ENCODE data around the gene SFT2D3. TPM values are rescaled to one million over a fixed set of nuclear protein-coding genes. Genes with fewer than 3 reads are reported as not detected.

Gene SFT2D3
- polyA plus RNA-seq, 1 donor from 2014 or later = 6.2 TPM

DNA sequence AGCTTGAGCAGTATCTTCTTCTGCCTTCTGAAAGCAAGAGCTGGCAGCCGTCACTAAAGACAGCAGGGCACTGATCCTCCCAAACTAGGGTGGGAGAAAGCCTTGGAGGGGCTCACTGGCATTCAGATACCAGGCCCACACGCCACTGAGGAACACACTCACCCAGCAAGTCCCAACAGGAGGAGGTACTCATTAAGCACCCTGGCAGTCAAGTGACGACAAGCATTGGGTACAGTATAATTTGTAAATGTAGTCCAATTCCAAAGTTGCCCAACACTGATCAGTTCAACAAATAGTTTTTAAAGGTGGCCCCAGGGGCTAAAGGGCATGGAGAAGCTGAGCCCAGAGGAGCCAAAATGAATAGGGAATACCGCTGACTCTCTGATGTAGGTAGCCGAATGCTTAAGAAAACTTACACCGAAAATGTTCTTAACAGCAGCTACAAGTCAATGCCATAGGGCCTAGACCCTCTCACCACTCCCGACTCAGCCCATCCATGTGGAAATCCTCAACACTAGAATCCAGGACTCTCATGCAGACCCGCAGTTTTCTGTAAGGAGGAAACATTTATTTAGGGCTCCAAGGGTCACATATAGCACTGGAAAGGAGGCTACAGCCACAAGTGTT, 35.9 kb upstream of the SFT2D3 start:
- Histone ChIP-seq H3K79me2 (replicated peaks; ENCODE audit: insufficient read depth, low read length) (no peaks in the 10 kb centered on the region), H3K4me2 (ENCODE audit: low read length) (no peak overlapping the region), H4K20me1 (ENCODE audit: insufficient read depth) (no peaks in the 10 kb centered on the region), H3F3A (ENCODE audit: insufficient read depth, low read length, poor library complexity, severe bottlenecking) (no peaks in the 10 kb centered on the region), H3K9me2 (ENCODE audit: insufficient read depth, low read length) (no peaks in the 10 kb centered on the region), H3K27me3 (ENCODE audit: insufficient read depth, low read depth, low read length) (peaks cover 26% of the 10 kb centered on the region), H3K36me3 (ENCODE audit: insufficient read depth, low read length) (no peaks in the 10 kb centered on the region), H3K4me3 (ENCODE audit: low read length) (no peak overlapping the region), H3K27ac (ENCODE audit: low read length) (no peak overlapping the region), H3K9me3 (ENCODE audit: low read length) (no peaks in the 10 kb centered on the region), H3K9ac (ENCODE audit: low read length) (no peak overlapping the region), H2AFZ (ENCODE audit: low read depth, low read length) (no peak overlapping the region)
- TF ChIP-seq, protein P1, sequence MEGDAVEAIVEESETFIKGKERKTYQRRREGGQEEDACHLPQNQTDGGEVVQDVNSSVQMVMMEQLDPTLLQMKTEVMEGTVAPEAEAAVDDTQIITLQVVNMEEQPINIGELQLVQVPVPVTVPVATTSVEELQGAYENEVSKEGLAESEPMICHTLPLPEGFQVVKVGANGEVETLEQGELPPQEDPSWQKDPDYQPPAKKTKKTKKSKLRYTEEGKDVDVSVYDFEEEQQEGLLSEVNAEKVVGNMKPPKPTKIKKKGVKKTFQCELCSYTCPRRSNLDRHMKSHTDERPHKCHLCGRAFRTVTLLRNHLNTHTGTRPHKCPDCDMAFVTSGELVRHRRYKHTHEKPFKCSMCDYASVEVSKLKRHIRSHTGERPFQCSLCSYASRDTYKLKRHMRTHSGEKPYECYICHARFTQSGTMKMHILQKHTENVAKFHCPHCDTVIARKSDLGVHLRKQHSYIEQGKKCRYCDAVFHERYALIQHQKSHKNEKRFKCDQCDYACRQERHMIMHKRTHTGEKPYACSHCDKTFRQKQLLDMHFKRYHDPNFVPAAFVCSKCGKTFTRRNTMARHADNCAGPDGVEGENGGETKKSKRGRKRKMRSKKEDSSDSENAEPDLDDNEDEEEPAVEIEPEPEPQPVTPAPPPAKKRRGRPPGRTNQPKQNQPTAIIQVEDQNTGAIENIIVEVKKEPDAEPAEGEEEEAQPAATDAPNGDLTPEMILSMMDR (IDR thresholded peaks at IDR 0.05; ENCODE audit: poor library complexity, severe bottlenecking) = no peak

DNA sequence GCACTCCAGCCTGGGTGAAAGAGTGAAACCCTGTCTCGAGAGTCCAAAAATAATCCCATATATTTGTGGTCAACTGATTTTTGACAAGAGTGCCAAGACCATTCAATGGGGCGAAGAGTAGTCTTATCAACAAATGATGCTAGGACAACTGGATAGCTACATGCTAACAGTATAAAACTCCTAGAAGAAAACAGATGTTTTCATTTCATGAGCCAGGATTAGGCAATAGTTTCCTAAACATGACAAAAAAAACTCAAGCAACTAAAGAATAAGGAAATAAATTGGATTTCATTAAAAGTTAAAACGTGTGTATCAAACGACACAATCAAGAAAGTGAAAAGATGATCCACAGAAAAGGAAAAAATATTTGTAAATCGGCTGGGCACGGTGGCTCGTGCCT, 32.2 kb upstream of the SFT2D3 start:
- Histone ChIP-seq H3K27ac (ENCODE audit: low read length) (no peak overlapping the region), H3K36me3 (ENCODE audit: insufficient read depth, low read length) (no peaks in the 10 kb centered on the region), H3F3A (ENCODE audit: insufficient read depth, low read length, poor library complexity, severe bottlenecking) (no peaks in the 10 kb centered on the region), H3K9me2 (ENCODE audit: insufficient read depth, low read length) (no peaks in the 10 kb centered on the region), H4K20me1 (ENCODE audit: insufficient read depth) (no peaks in the 10 kb centered on the region), H3K79me2 (replicated peaks; ENCODE audit: insufficient read depth, low read length) (no peaks in the 10 kb centered on the region), H3K4me3 (ENCODE audit: low read length) (no peak overlapping the region), H2AFZ (ENCODE audit: low read depth, low read length) (no peak overlapping the region), H3K27me3 (ENCODE audit: insufficient read depth, low read depth, low read length) (peaks cover 20% of the 10 kb centered on the region), H3K9me3 (ENCODE audit: low read length) (no peaks in the 10 kb centered on the region), H3K4me2 (ENCODE audit: low read length) (no peak overlapping the region), H3K9ac (ENCODE audit: low read length) (no peak overlapping the region)
- TF ChIP-seq EZH2 (IDR thresholded peaks at IDR 0.05; ENCODE audit: borderline replicate concordance, insufficient read depth, low read length, poor library complexity, severe bottlenecking) (no peak), TAF1 (IDR thresholded peaks at IDR 0.05; ENCODE audit: low read depth) (no peak), MXI1 (conservative IDR thresholded peaks at IDR 0.05; ENCODE audit: poor library complexity, severe bottlenecking) (no peak), EP300 (conservative IDR thresholded peaks at IDR 0.05; ENCODE audit: poor library complexity, severe bottlenecking) (no peak), RAD21 (conservative IDR thresholded peaks at IDR 0.05) (no peak), POLR2AphosphoS5 (IDR thresholded peaks at IDR 0.05) (no peak), SMC3 (conservative IDR thresholded peaks at IDR 0.05; ENCODE audit: poor library complexity) (no peak)
- TF ChIP-seq, protein P2, sequence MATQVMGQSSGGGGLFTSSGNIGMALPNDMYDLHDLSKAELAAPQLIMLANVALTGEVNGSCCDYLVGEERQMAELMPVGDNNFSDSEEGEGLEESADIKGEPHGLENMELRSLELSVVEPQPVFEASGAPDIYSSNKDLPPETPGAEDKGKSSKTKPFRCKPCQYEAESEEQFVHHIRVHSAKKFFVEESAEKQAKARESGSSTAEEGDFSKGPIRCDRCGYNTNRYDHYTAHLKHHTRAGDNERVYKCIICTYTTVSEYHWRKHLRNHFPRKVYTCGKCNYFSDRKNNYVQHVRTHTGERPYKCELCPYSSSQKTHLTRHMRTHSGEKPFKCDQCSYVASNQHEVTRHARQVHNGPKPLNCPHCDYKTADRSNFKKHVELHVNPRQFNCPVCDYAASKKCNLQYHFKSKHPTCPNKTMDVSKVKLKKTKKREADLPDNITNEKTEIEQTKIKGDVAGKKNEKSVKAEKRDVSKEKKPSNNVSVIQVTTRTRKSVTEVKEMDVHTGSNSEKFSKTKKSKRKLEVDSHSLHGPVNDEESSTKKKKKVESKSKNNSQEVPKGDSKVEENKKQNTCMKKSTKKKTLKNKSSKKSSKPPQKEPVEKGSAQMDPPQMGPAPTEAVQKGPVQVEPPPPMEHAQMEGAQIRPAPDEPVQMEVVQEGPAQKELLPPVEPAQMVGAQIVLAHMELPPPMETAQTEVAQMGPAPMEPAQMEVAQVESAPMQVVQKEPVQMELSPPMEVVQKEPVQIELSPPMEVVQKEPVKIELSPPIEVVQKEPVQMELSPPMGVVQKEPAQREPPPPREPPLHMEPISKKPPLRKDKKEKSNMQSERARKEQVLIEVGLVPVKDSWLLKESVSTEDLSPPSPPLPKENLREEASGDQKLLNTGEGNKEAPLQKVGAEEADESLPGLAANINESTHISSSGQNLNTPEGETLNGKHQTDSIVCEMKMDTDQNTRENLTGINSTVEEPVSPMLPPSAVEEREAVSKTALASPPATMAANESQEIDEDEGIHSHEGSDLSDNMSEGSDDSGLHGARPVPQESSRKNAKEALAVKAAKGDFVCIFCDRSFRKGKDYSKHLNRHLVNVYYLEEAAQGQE (IDR thresholded peaks at IDR 0.05; ENCODE audit: borderline replicate concordance) = no peak
- TF ChIP-seq, protein P1 (IDR thresholded peaks at IDR 0.05; ENCODE audit: poor library complexity, severe bottlenecking) = no peak
